WERI-Rb-1 (cell line): ENCODE measurements around the gene TOR1AIP2.

ENCODE experiments used
- DNase-seq: peaks from one replicate; pipeline ENCODE4 v3.0.0-alpha.2; 2020
- H3K27ac ChIP-seq: fragments of 250-450 bp; sonication (Bioruptor Pico); 2 replicates; pipeline ENCODE4 v1.5.1; 2020; ENCODE audit warnings: mild to moderate bottlenecking, moderate library complexity
- H3K27me3 ChIP-seq: fragments of 250-450 bp; sonication (Bioruptor Pico); 2 replicates; pipeline ENCODE4 v1.5.1; 2021; ENCODE audit warnings: mild to moderate bottlenecking, low read depth, moderate library complexity; ENCODE audit not compliant: insufficient read depth, severe bottlenecking
- H3K36me3 ChIP-seq: fragments of 250-450 bp; sonication (Bioruptor Pico); 2 replicates; pipeline ENCODE4 v1.5.1; 2020; ENCODE audit warnings: mild to moderate bottlenecking, moderate library complexity
- H3K4me3 ChIP-seq: 2 replicates; pipeline ENCODE4 v1.5.1; 2011; ENCODE audit warnings: low read depth, mild to moderate bottlenecking, control low read depth, low read length
- H3K9me3 ChIP-seq: fragments of 250-450 bp; sonication (Bioruptor Pico); 2 replicates; pipeline ENCODE4 v1.5.1; 2021; ENCODE audit warnings: mild to moderate bottlenecking, moderate library complexity; ENCODE audit not compliant: severe bottlenecking
- TF ChIP-seq, protein P1 (sequence below): IDR thresholded peaks from 2 replicates; pipeline ENCODE4 v1.5.1; 2011; ENCODE audit warnings: low read depth, mild to moderate bottlenecking, control low read depth, inconsistent platforms, low read length

TOR1AIP2 gene

DNA sequence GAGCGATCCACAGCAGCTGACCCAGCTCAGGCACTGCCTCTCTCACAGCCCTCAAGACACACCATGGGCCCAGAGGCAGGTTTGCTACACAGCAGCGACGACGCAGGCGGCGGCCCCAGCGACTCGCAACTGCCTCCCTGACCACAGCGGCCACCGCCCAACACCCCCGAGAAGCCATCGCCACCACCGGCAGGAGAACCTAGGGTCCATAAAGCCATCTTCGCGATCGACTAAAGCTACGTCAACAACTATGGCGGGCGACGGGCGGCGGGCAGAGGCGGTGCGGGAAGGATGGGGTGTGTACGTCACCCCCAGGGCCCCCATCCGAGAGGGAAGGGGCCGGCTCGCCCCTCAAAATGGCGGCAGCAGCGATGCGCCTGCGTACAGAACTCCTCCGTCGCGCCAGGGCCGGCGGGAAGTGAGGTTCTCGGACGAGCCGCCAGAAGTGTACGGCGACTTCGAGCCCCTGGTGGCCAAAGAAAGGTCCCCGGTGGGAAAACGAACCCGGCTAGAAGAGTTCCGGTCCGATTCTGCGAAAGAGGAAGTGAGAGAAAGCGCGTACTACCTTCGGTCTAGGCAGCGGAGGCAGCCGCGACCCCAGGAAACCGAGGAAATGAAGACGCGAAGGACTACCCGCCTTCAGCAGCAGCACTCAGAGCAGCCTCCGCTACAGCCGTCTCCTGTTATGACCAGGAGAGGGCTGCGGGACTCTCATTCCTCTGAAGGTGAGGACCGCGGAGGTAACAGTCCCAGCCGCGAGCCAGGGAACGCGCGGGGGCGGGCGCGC lies 4.8 kb upstream of the TOR1AIP2 start, which contains the start of gene TOR1AIP1:
Gene TOR1AIP1, plus strand, starts transcription at position 33 of the 787 bp plus-strand sequence. Its CDS starts 218 bp downstream, at position 251.
- H3K9me3 ChIP-seq: no peaks in the 10 kb centered on the region
- peak; percentile 99 for DNase-seq
- TF ChIP-seq, protein P1, sequence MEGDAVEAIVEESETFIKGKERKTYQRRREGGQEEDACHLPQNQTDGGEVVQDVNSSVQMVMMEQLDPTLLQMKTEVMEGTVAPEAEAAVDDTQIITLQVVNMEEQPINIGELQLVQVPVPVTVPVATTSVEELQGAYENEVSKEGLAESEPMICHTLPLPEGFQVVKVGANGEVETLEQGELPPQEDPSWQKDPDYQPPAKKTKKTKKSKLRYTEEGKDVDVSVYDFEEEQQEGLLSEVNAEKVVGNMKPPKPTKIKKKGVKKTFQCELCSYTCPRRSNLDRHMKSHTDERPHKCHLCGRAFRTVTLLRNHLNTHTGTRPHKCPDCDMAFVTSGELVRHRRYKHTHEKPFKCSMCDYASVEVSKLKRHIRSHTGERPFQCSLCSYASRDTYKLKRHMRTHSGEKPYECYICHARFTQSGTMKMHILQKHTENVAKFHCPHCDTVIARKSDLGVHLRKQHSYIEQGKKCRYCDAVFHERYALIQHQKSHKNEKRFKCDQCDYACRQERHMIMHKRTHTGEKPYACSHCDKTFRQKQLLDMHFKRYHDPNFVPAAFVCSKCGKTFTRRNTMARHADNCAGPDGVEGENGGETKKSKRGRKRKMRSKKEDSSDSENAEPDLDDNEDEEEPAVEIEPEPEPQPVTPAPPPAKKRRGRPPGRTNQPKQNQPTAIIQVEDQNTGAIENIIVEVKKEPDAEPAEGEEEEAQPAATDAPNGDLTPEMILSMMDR: peak; percentile 31; the same call in 1 of the 2 replicates
- peak within 1 kb of the TSS; percentile 98 for H3K27ac ChIP-seq
- peaks cover 27% of the 10 kb centered on the region for H3K36me3 ChIP-seq
- no peaks in the 10 kb centered on the region for H3K27me3 ChIP-seq
- H3K4me3 ChIP-seq: peak within 1 kb of the TSS; percentile 94

DNA sequence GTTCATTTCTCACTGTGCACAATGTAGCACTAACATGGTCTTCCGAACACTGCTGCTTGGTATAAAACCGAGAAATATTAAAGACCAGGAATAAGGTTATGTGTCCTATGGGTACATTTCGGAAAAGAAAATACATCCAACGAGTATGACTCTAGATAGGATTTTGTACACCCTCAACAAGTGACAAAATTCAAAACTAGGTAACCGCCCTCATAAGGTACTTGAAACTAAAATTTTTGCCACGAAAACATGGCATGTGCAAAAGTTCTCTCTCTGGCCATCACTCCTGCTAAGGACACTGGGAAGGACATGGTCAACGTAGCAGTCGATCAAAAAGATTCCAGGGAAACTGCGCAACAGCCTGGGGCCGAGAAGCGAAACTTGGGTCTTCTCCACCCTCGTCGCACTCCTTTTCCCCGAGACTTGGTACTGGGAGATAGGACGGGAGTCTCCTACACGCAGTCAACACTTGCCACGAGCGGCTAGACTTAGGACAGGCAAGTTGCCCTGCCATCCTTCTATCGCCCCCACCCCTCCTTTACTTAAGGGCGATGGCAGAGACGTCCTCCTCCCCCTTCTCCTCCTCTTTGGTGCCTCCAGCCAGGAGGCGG lies 4.1 kb upstream of the TOR1AIP2 start:
- TF ChIP-seq, protein P1: no peak
- no peak for DNase-seq

DNA sequence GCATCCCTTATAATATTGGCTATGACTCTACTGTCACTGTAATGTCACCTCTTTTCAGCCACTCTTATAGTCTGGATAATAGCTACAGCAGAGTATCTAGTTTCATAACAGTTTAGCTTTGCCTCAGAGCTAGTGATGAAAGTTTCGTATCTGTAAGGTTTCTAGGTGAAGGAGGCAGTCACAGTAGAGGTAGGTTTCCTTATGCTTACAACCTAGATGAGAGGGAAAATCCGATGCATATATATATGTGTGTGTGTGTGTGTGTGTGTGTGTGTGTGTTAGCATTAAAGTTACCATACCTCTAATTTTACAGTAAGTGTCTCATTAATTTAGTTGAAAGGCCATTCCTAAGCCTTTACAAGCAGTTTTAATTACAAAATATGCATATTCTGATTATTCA lies 2.2 kb upstream of the TOR1AIP2 start:
- Histone ChIP-seq H3K27ac (no peak overlapping the region), H3K4me3 (no peak overlapping the region), H3K27me3 (no peaks in the 10 kb centered on the region)

More for the DNA sequence above, 4.1 kb upstream of the TOR1AIP2 start:
- peak overlapping the region; percentile 94 for H3K4me3 ChIP-seq
- peak overlapping the region; percentile 98 for H3K27ac ChIP-seq
- peaks cover 25% of the 10 kb centered on the region for H3K36me3 ChIP-seq
- no peaks in the 10 kb centered on the region for H3K9me3 ChIP-seq
- no peaks in the 10 kb centered on the region for H3K27me3 ChIP-seq

DNA sequence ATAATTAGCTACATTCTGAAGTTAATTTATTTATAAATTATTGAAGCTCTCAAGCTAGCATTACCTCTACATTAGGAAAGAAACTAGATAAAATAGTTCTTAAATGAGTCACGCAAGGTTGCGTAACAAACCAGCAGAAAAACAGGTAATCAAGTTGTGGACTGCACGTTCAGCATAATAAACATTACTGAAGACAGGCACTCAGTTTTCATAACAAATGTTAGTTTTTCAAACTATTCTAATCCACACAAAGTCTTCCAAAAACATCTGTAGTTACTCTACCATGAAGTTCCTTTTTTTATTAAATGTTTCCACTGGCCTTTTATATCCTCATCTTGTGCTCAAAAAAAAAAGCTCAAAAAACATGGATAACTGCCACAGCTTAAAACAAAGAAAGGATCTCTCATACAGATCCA lies 1.3 kb downstream of the TOR1AIP2 start:
- Histone ChIP-seq H3K27ac (no peak overlapping the region), H3K27me3 (no peaks in the 10 kb centered on the region), H3K36me3 (peaks cover 42% of the 10 kb centered on the region), H3K9me3 (no peaks in the 10 kb centered on the region), H3K4me3 (no peak overlapping the region; the same call in 1 of the 2 replicates)
- no peak for DNase-seq
- TF ChIP-seq, protein P1: no peak

More for the DNA sequence above, 2.2 kb upstream of the TOR1AIP2 start:
- DNase-seq: no peak
- Histone ChIP-seq H3K36me3 (peaks cover 25% of the 10 kb centered on the region), H3K9me3 (no peaks in the 10 kb centered on the region)
- TF ChIP-seq, protein P1: no peak

DNA sequence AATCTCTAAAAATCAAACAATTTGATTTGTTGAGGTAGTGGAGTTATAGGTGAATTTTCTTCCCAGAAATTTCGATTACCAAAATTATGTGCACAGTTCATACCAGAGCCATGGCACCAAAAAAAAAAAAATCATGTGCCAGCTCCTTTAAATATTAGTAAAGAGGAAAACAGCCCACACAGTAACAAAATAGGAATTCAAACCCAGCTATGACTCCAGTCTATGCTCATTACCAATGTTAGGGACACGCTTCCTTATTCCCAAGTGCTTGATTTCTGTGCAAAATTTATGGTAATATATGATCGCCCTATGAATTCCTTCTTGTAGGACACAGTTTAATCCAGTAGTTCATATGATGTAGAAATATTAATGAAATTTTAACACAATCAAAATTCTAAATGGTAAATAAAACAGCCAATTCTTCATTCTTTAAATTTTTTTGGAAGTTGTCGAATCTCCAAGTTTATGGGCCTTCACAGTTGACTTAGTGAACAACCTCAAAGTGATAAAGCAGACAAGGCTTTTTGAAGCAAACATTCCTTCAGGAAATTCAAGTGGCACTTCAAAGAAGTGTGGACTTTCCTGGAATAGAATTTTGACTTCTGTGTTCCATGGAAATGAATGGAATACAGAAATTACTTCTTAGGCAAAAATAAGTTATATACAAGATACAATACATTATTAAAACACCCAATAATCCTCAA lies 1.9 kb downstream of the TOR1AIP2 start:
- H3K36me3 ChIP-seq: peaks cover 42% of the 10 kb centered on the region
- no peaks in the 10 kb centered on the region for H3K27me3 ChIP-seq
- no peak overlapping the region for H3K4me3 ChIP-seq
- H3K9me3 ChIP-seq: no peaks in the 10 kb centered on the region
- no peak overlapping the region for H3K27ac ChIP-seq
- TF ChIP-seq, protein P1: no peak
- DNase-seq: no peak
